ENCODE results near the gene ATP6V0D1. TPM values are rescaled to one million over a fixed set of nuclear protein-coding genes. Genes with fewer than 3 reads are reported as not detected.

The ATP6V0D1 gene
- total RNA-seq, 1 donor from 2014 or later, result 97.9 TPM

DNA sequence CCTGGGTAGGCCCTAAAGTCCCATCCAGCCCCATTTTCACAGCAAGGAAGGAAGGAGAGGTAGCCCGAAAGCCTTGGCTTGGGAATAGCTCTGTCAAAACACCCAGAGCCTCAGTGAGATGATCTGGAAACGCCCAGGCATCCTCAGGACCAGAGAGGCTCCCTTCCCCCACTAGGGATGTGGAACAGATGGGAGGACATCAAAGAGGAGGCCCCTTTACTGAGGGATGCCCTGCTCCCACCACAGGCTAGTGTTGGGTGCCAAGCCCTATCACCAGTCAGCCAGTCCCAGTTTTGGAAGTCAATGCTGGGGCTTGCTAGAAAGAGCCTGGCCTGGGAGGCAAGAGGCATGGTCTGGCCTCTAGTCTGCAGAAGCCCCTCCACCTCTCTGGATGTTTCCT is 92.4 kb downstream of the ATP6V0D1 start:
- no peak overlapping the region for H3K4me3 ChIP-seq (ENCODE audit: low read depth, low read length)
- DNase-seq (ENCODE audit: low read depth), result no peak
- TF ChIP-seq, protein P1, sequence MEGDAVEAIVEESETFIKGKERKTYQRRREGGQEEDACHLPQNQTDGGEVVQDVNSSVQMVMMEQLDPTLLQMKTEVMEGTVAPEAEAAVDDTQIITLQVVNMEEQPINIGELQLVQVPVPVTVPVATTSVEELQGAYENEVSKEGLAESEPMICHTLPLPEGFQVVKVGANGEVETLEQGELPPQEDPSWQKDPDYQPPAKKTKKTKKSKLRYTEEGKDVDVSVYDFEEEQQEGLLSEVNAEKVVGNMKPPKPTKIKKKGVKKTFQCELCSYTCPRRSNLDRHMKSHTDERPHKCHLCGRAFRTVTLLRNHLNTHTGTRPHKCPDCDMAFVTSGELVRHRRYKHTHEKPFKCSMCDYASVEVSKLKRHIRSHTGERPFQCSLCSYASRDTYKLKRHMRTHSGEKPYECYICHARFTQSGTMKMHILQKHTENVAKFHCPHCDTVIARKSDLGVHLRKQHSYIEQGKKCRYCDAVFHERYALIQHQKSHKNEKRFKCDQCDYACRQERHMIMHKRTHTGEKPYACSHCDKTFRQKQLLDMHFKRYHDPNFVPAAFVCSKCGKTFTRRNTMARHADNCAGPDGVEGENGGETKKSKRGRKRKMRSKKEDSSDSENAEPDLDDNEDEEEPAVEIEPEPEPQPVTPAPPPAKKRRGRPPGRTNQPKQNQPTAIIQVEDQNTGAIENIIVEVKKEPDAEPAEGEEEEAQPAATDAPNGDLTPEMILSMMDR (conservative IDR thresholded peaks at IDR 0.05; ENCODE audit: low read depth, low read length), result no peak

DNA sequence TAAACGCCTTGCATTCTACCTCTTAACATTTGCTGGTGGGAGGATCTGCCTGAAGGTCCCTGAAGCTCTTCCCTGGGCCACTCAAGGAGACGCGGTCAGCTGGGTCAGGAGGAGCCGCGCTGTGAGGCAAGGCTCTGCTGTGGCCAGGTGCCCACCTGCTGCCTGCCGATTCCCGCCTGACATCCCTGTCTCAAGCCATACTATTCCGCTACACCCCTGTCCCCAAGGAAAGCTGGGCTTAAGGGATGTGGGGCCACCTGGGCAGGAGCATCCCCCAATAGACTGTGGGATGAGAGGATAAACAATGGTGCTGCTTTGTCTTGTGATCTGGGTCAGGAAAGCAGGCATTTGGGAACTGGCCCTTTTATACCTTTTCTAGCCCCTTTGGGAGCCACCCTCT is 92.8 kb downstream of the ATP6V0D1 start:
- TF ChIP-seq, protein P1 (conservative IDR thresholded peaks at IDR 0.05; ENCODE audit: low read depth, low read length), result no peak
- DNase-seq (ENCODE audit: low read depth), result no peak

More for the DNA sequence above, 92.8 kb downstream of the ATP6V0D1 start:
- H3K4me3 ChIP-seq (ENCODE audit: low read depth, low read length), result no peak overlapping the region

Other genes with a start within 250 kb of the ATP6V0D1 start
- 16.4 and 20.1 TPM in 2 replicates for gene FHOD1, start 233.7 kb downstream of the ATP6V0D1 start, total RNA-seq
- gene SLC9A5, start 232.2 kb downstream of the ATP6V0D1 start, total RNA-seq, result 0.14 and 0.23 TPM in 2 replicates
- 6.6 and 10.2 TPM in 2 replicates for gene PLEKHG4, start 201.6 kb downstream of the ATP6V0D1 start, total RNA-seq
- 0.14 and 0.35 TPM in 2 replicates for gene KCTD19, start 154.4 kb downstream of the ATP6V0D1 start, total RNA-seq
- gene LRRC36, start 154.3 kb downstream of the ATP6V0D1 start, total RNA-seq, result 0.07 and 0.52 TPM in 2 replicates
- 0.36 TPM in 1 of 2 replicates, not detected in the other for gene TPPP3, start 87.7 kb downstream of the ATP6V0D1 start, total RNA-seq
- 1.8 and 7.3 TPM in 2 replicates for gene ZDHHC1, start 64.7 kb downstream of the ATP6V0D1 start, total RNA-seq
- gene HSD11B2, start 50.0 kb downstream of the ATP6V0D1 start, total RNA-seq, result 1.2 and 2.2 TPM in 2 replicates
- not detected in 2 replicates for gene AGRP, start 2.4 kb upstream of the ATP6V0D1 start, total RNA-seq
- gene RIPOR1, start 47.7 kb upstream of the ATP6V0D1 start, total RNA-seq, result 44.5 and 74.9 TPM in 2 replicates
- gene CTCF, start 81.4 kb upstream of the ATP6V0D1 start, total RNA-seq, result 25.9 and 32.0 TPM in 2 replicates
- gene CARMIL2, start 164.0 kb upstream of the ATP6V0D1 start, total RNA-seq, result 1.3 and 2.7 TPM in 2 replicates
- gene ACD, start 179.1 kb upstream of the ATP6V0D1 start, total RNA-seq, result 71.6 and 73.2 TPM in 2 replicates
- 13.3 and 15.9 TPM in 2 replicates for gene PARD6A, start 179.8 kb upstream of the ATP6V0D1 start, total RNA-seq
- 12.2 and 17.4 TPM in 2 replicates for gene ENKD1, start 185.6 kb upstream of the ATP6V0D1 start, total RNA-seq
- 4.7 and 5.9 TPM in 2 replicates for gene C16orf86, start 185.7 kb upstream of the ATP6V0D1 start, total RNA-seq
- 16.1 and 20.1 TPM in 2 replicates for gene GFOD2, start 238.2 kb upstream of the ATP6V0D1 start, total RNA-seq

All from epithelial cell of proximal tubule (primary cell).